GM20000 (cell line): ENCODE results near the gene ZMYND12.
"Not testable (repeated sequence)": the region's sequence is repeated elsewhere in the genome, so short reads cannot be mapped to it uniquely, and the experiment has no call there.

Experiments
- DNase-seq: peaks from one replicate; pipeline ENCODE4 v3.0.0; 2012; ENCODE audit warnings: low spot score
- TF ChIP-seq, protein P1 (sequence below): IDR thresholded peaks from 2 replicates; pipeline ENCODE4 v1.5.1; 2012; ENCODE audit warnings: mild to moderate bottlenecking, control low read depth; ENCODE audit errors: extremely low read depth, missing control alignments

The ZMYND12 gene, protein sequence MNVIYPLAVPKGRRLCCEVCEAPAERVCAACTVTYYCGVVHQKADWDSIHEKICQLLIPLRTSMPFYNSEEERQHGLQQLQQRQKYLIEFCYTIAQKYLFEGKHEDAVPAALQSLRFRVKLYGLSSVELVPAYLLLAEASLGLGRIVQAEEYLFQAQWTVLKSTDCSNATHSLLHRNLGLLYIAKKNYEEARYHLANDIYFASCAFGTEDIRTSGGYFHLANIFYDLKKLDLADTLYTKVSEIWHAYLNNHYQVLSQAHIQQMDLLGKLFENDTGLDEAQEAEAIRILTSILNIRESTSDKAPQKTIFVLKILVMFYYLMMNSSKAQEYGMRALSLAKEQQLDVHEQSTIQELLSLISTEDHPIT

DNA sequence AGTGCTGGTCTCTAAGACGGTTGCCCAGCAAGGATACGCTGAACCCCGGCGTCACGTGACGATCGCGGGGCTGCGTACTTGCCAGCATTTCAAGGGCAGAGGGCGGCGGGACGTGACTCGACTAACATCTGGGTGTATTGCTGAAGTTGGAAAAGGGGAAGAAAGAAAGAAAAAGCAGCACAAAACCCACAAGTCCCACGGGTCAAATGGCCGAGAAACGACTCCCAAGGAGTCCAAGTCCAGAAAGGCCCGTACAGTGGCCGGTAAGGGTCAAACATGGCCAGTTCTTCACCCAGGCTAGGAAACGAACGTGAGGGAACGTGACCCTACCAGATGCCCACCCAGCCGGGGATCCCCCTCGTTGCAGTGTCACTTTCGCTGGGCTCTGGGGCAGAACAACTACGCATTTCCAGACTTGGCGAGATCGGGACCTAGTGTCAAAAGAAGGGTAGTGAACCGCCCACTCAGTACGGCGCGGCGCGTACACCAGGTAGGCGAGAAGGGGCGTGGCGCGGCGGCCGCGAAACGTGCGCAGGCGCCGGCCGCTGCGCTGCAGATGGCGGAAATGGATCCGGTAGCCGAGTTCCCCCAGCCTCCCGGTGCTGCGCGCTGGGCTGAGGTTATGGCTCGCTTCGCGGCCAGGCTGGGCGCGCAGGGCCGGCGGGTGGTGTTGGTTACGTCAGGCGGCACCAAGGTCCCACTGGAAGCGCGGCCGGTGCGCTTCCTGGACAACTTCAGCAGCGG, at the start of gene ZMYND12, which contains the start of gene PPCS:
ZMYND12 (minus strand) TSS at position 13 of the 744 bp plus-strand sequence. CDS start 25 bp downstream, outside the sequence.
PPCS (plus strand) TSS at position 534 of the 744 bp plus-strand sequence; CDS start at position 557, 23 bp downstream.
- TF ChIP-seq, protein P1, sequence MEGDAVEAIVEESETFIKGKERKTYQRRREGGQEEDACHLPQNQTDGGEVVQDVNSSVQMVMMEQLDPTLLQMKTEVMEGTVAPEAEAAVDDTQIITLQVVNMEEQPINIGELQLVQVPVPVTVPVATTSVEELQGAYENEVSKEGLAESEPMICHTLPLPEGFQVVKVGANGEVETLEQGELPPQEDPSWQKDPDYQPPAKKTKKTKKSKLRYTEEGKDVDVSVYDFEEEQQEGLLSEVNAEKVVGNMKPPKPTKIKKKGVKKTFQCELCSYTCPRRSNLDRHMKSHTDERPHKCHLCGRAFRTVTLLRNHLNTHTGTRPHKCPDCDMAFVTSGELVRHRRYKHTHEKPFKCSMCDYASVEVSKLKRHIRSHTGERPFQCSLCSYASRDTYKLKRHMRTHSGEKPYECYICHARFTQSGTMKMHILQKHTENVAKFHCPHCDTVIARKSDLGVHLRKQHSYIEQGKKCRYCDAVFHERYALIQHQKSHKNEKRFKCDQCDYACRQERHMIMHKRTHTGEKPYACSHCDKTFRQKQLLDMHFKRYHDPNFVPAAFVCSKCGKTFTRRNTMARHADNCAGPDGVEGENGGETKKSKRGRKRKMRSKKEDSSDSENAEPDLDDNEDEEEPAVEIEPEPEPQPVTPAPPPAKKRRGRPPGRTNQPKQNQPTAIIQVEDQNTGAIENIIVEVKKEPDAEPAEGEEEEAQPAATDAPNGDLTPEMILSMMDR = no peak

DNA sequence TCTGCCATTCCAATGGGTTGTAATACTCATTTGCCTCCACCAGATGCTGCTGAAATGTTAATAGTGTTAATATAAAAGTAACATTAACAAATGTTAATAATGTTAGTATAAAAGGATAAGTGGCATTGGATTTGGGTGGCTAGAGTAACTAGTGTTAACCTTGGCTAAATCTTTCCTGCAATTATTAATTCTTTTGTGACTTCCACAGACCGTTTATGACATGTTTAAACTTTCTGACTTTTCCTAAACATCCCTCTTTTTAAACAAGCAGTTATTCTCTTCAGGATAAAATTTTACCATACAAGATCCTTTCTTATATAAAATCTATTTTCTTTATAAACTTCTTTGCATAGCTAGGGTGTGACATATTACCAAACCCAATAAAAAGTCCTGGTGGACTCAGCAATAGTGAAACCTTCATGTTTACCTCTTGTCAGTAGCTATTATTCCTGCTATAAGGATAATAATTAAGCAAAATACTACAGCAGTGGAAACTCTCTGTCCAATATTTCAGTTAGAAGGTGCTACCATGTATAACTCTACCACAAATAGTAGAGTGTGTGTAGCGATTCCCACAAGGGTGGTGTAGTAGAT, 48.8 kb upstream of the ZMYND12 start:
- no peak for DNase-seq
- TF ChIP-seq, protein P1 = no peak

More for the DNA sequence above, at the start of gene ZMYND12, which contains the start of gene PPCS:
- peak; percentile 91 for DNase-seq

DNA sequence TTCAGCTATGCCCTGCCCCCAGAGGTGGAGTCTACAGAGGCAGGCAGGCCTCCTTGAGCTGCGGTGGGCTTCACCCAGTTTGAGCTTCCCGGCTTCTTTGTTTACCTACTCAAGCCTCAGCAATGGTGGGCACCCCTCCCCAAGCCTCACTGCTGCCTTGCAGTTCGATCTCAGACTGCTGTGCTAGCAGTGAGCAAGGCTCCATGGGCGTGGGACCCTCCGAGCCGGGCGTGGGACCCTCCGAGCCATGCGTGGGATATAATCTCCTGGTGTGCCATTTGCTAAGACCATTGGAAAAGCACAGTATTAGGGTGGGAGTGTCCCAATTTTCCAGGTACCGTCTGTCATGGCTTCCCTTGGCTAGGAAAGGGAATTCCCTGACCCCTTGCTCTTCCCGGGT, 46.2 kb upstream of the ZMYND12 start:
- not testable (repeated sequence) for DNase-seq

DNA sequence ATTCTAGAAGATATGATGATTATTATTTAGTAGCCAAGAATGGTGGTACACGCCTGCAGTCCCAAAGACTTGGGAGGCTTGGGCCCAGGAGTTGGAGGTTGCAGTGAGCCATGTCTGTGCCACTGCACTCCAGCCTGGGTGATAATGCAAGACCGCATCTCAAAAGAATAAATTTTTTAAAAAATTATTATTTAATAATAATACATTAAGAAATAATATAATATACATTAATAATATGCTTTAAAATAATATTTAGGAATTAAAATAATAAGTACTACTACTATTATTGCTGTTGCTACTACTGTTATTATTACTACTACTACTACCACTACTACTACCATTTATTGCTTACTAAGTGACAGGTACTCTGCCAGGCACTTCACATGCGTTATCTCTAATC, 34.4 kb upstream of the ZMYND12 start:
- TF ChIP-seq, protein P1 = no peak
- no peak for DNase-seq

DNA sequence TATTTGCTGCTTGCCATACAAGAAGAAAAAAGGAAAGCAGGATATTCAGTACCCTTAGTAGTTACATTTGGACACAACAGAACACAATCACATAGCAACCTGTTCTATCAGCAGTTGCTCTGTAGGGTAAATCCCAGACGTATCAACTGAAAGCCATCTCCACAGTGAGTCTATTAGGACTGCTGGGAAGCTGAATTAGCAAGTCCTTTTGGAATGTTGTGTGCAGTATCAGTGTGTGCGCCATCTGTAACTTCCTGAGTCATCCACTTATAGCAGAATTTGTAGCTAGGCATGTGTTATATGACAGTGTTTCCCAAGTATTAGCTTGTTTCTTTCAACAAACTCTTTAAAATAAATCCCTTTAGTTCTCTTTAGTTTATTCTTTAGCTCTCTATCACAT, 28.6 kb upstream of the ZMYND12 start:
- DNase-seq = no peak

DNA sequence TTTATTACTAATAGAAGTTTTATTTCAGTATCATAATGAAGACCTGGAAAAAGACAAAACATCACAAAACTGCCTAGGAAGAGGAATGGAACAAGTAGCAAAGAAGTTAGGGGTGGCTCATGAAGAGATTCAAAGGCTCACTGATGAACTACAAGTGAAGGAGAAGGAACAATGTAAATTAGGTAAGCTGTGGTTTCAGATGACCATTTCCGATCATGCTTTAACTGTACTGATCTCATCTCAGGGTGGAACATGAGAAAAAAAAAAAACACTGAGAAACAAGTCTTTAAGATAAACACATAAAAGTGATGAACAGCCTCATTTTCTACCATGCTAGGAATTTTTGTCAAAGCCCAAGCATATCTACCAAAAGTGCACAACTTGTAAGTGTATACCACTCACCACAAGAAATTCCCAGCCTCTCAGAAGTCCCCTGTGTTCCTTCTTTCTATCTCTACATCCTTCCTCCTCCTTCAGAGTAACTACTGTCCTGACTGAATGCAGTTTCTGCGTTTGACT, 26.9 kb upstream of the ZMYND12 start:
- DNase-seq = no peak
- TF ChIP-seq, protein P1 = no peak

More for the DNA sequence above, 28.6 kb upstream of the ZMYND12 start:
- TF ChIP-seq, protein P1 = no peak

DNA sequence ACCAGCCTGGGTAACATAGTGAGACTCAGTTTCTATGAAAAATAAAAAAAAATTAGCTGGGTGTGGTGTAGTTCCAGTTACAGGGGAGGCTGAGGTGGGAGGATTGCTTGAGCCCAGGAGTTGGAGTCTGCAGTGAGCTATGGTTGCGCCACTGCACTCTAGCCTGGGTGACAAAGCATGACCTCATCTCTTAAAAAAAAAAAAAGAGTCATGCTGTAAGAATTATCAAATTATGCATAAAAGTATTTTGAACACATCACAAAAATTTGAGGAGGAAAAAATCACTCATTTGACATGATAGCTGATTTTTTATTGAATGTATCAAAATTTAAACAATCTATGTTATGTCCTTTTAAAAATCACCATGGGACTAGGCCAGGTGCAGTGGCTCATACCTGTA, 25.1 kb upstream of the ZMYND12 start:
- DNase-seq = no peak
- TF ChIP-seq, protein P1 = no peak
